Measurements from ENCODE around the gene USP13. TPM values are rescaled to one million over a fixed set of nuclear protein-coding genes. Genes with fewer than 3 reads are reported as not detected.

The USP13 gene
- total and polyA plus RNA-seq, 2 of the 13 experiments (the other 11 are each of a cell fraction or from before 2014, with no cell fraction given), result 15.9 to 36.7 TPM

- TF ChIP-seq, protein P1, sequence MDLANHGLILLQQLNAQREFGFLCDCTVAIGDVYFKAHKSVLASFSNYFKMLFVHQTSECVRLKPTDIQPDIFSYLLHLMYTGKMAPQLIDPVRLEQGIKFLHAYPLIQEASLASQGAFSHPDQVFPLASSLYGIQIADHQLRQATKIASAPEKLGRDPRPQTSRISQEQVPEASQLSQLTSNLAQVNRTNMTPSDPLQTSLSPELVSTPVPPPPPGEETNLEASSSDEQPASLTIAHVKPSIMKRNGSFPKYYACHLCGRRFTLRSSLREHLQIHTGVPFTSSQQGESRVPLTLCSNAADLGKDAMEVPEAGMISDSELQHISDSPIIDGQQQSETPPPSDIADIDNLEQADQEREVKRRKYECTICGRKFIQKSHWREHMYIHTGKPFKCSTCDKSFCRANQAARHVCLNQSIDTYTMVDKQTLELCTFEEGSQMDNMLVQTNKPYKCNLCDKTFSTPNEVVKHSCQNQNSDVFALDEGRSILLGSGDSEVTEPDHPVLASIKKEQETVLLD (CRISPR knock-in tag; IDR thresholded peaks at IDR 0.05; ENCODE audit: low read depth), result no peak
- TF ChIP-seq HMGXB3 (CRISPR knock-in tag; IDR thresholded peaks at IDR 0.05; ENCODE audit: borderline replicate concordance) (no peak), FOXM1 (CRISPR knock-in tag; IDR thresholded peaks at IDR 0.05) (no peak), HOXA5 (CRISPR knock-in tag; IDR thresholded peaks at IDR 0.05) (no peak), SP140L (CRISPR knock-in tag; IDR thresholded peaks at IDR 0.05; ENCODE audit: borderline replicate concordance) (no peak), RXRB (CRISPR knock-in tag; IDR thresholded peaks at IDR 0.05; ENCODE audit: borderline replicate concordance) (no peak), ZMAT3 (CRISPR knock-in tag; conservative IDR thresholded peaks at IDR 0.05) (no peak), TOE1 (CRISPR knock-in tag; IDR thresholded peaks at IDR 0.05) (no peak), ZNF556 (CRISPR knock-in tag; IDR thresholded peaks at IDR 0.05; ENCODE audit: borderline replicate concordance) (no peak), ARID5B (CRISPR knock-in tag; IDR thresholded peaks at IDR 0.05) (no peak), CCDC6 (CRISPR knock-in tag; IDR thresholded peaks at IDR 0.05) (peak; percentile 85), ZBTB21 (CRISPR knock-in tag; IDR thresholded peaks at IDR 0.05) (no peak), SOX6 (IDR thresholded peaks at IDR 0.05) (no peak), SOX6 (CRISPR knock-in tag; IDR thresholded peaks at IDR 0.05) (no peak), ZNF574 (CRISPR knock-in tag; IDR thresholded peaks at IDR 0.05) (0 out of 2 replicates have a peak, but pooled peaks have one; percentile 19), MAZ (IDR thresholded peaks at IDR 0.05; ENCODE audit: borderline replicate concordance, low read depth, low read length) (no peak), MAZ (CRISPR knock-in tag; IDR thresholded peaks at IDR 0.05; ENCODE audit: low read depth) (peak; percentile 59; the same call in 1 of the 2 replicates), PAWR (CRISPR knock-in tag; IDR thresholded peaks at IDR 0.05; ENCODE audit: borderline replicate concordance) (no peak)
Measured at GRCh38 chr3:179652447-179653095, at the start of gene USP13 (continued).

Measured in HepG2 (cell line).